ENCODE results near the gene EIF2S3B.

GRCh38 chr12:10501030-10501429 lies 4.7 kb upstream of the EIF2S3B start:
- no peak for TF ChIP-seq EZH2 (IDR thresholded peaks at IDR 0.05; ENCODE audit: low read depth)
- TF ChIP-seq CTCF (conservative IDR thresholded peaks at IDR 0.05) = peak; percentile 34; the same call in 1 of the 2 replicates
